HG02610 (cell line): ENCODE data around the gene PLCD1.
"Not testable (repeated sequence)": the region's sequence is repeated elsewhere in the genome, so short reads cannot be mapped to it uniquely, and the experiment has no call there.

Experiments
- ATAC-seq: cut with Tn5 transposase; IDR thresholded peaks from one replicate; pipeline ENCODE4 v1.9.1; 2021; ENCODE audit warnings: mild to moderate bottlenecking, moderate library complexity; ENCODE audit not compliant: unreplicated experiment

Gene PLCD1

GRCh38 chr3:38038447-38038911 lies 9.0 kb upstream of the PLCD1 start:
- no peak for ATAC-seq

GRCh38 chr3:38036906-38037305 lies 7.5 kb upstream of the PLCD1 start:
- ATAC-seq, result no peak

GRCh38 chr3:38036286-38036685 lies 6.8 kb upstream of the PLCD1 start:
- ATAC-seq, result no peak

- not testable (repeated sequence) for ATAC-seq
Measured at GRCh38 chr3:38034335-38034734, 4.9 kb upstream of the PLCD1 start.

- ATAC-seq, result not testable (repeated sequence)
Measured at GRCh38 chr3:38033586-38033985, 4.1 kb upstream of the PLCD1 start.

- no peak for ATAC-seq
Measured at GRCh38 chr3:38032328-38032865, 3.0 kb upstream of the PLCD1 start.

GRCh38 chr3:38031022-38031994 lies 1.9 kb upstream of the PLCD1 start:
- no peak for ATAC-seq

GRCh38 chr3:38030126-38031021 lies 932 bp upstream of the PLCD1 start:
- no peak for ATAC-seq

GRCh38 chr3:38028621-38029361 lies 651 bp downstream of the PLCD1 start:
- ATAC-seq, result no peak

GRCh38 chr3:38027466-38028465 lies 1.7 kb downstream of the PLCD1 start:
- ATAC-seq, result no peak

- no peak for ATAC-seq
Measured at GRCh38 chr3:38026856-38027255, 2.6 kb downstream of the PLCD1 start.

- ATAC-seq, result no peak
Measured at GRCh38 chr3:38022896-38023709, 6.3 kb downstream of the PLCD1 start.

- ATAC-seq, result no peak
Measured at GRCh38 chr3:38022301-38022700, 7.1 kb downstream of the PLCD1 start.

- no peak for ATAC-seq
Measured at GRCh38 chr3:38021196-38021595, 8.2 kb downstream of the PLCD1 start.

GRCh38 chr3:38020342-38020726 lies 9.1 kb downstream of the PLCD1 start:
- ATAC-seq, result no peak

GRCh38 chr3:38019658-38020341 lies 9.6 kb downstream of the PLCD1 start:
- no peak for ATAC-seq

- no peak for ATAC-seq
Measured at GRCh38 chr3:38018296-38019266, 10.9 kb downstream of the PLCD1 start.
